Sigmoid colon (tissue), 7 donors: ENCODE measurements around the gene TNFRSF19. TPM values are rescaled to one million over a fixed set of nuclear protein-coding genes. Genes with fewer than 3 reads are reported as not detected.

Experiments used
- DNase-seq: peaks from one replicate; pipeline ENCODE4 v3.0.0-alpha.2; 2019
- H3K27ac ChIP-seq, 4 donors: fragments of 200-600 bp; sonication (generic); one replicate each; pipeline ENCODE4 v1.5.1; 2016 to 2019; ENCODE audit warnings: mild to moderate bottlenecking in 1 of 4
- H3K27me3 ChIP-seq, 3 donors: fragments of 200-600 bp; sonication (generic); one replicate each; pipeline ENCODE4 v1.5.1; 2019; ENCODE audit warnings: mild to moderate bottlenecking in 1 of 3
- H3K36me3 ChIP-seq, 4 donors: fragments of 200-600 bp; sonication (generic); one replicate each; pipeline ENCODE4 v1.5.1; 2016 to 2019
- H3K4me1 ChIP-seq, 4 donors: fragments of 200-600 bp; sonication (generic); one replicate each; pipeline ENCODE4 v1.5.1; 2017 to 2019
- H3K4me3 ChIP-seq, 4 donors: fragments of 200-600 bp; sonication (generic); one replicate each; pipeline ENCODE4 v1.5.1; 2017 to 2019; ENCODE audit warnings: mild to moderate bottlenecking in 2 of 4, moderate library complexity in 1 of 4
- H3K9me3 ChIP-seq, 4 donors: fragments of 200-600 bp in 3 of 4; sonication (generic) in 3 of 4; one replicate each; pipeline versions ENCODE4 v1.5.1 to v1.6.1; 2013 to 2019
- CTCF ChIP-seq, 4 experiments: fragments of 450-650 bp in 3 of 4; fragments of 200-600 bp in 1 of 4; IDR thresholded peaks; one replicate each; pipeline ENCODE4 v1.5.1; 2016 to 2019; ENCODE audit warnings: antibody characterized with exemption in 4 of 4, mild to moderate bottlenecking in 3 of 4, moderate library complexity in 2 of 4
- EP300 ChIP-seq, 4 donors: sonication (generic); formaldehyde crosslinking; IDR thresholded peaks; one replicate each; pipeline ENCODE4 v1.6.1; 2017; ENCODE audit warnings: antibody characterized with exemption in 4 of 4
- POLR2A ChIP-seq, 2 donors: fragments of 450-650 bp; IDR thresholded peaks; one replicate each; pipeline ENCODE4 v1.6.1; 2016; ENCODE audit warnings: antibody characterized with exemption in 2 of 2, mild to moderate bottlenecking in 2 of 2, moderate library complexity in 2 of 2
- POLR2AphosphoS5 ChIP-seq, 4 donors: sonication (generic); formaldehyde crosslinking; IDR thresholded peaks; one replicate each; pipeline ENCODE4 v1.6.1; 2017; ENCODE audit warnings: antibody characterized with exemption in 4 of 4
- WGBS, 2 donors: extraction: QIAGEN DNeasy Blood & Tissue Kit; methylation state at CpG; one replicate each; pipeline ENCODE4 v1.1.7; 2013; 5-methylcytosine and 5-hydroxymethylcytosine counted together
- intact Hi-C: fragments of 100-400 bp; cut with DNase I; formaldehyde crosslinking; loops from one replicate; pipeline ENCODE4 v1.15.1; 2023
- polyA plus RNA-seq, 3 donors: library from polyadenylated mRNA; stranded (reverse); fragments of 200-250 nt; gene quantifications; one replicate each; pipeline ENCODE4 v1.2.3, GENCODE V29; 2013
- total RNA-seq, 4 donors: library from RNA; depleted of rRNA; stranded (reverse); fragments of >200 nt; gene quantifications; one replicate each; pipeline ENCODE4 v1.1.0, GENCODE V29; 2016
- donor health status: healthy with polysubstance abuse.
- donor health status: Bipolar disorder and iron deficiency.
- donor health status: healthy.

Gene TNFRSF19
- total and polyA plus RNA-seq, 7 donors, result 0.60 to 4.2 (median 2.2) TPM; not detected in 1

DNA sequence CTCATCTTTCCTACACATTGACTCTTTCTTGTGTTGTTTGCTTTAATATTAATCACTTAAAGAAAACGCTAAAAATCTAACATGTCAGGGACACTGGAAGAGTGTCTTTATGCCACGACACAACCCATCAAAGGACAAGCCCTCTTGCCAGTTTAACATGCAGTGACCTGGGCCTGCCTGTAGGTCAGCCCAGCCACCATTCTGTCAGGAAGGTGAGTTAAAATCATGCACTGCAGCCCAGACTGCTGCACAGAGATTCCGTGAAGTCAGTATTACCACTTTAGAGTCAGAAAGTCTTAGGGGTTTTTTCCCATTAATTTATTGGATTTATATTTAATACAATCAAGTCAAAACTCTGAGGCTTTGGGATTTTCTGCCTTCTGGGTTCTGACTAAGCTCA lies 58.0 kb downstream of the TNFRSF19 start:
- Histone ChIP-seq H3K4me1 (no peaks in the 10 kb centered on the region), H3K36me3 (no peaks in the 10 kb centered on the region), H3K4me3 (no peak overlapping the region), H3K27ac (no peak overlapping the region), H3K9me3 (no peaks in the 10 kb centered on the region), H3K27me3 (no peaks in the 10 kb centered on the region)
- intact Hi-C loops, result no loop called here
- 75 to 90% methylated on average over 3 of the region's 3 CpGs for WGBS, 2 donors
- no peak for DNase-seq
- TF ChIP-seq EP300 (IDR thresholded peaks at IDR 0.05) (no peak), CTCF (IDR thresholded peaks at IDR 0.05) (no peak), POLR2AphosphoS5 (IDR thresholded peaks at IDR 0.05) (no peak), POLR2A (IDR thresholded peaks at IDR 0.05) (no peak)

DNA sequence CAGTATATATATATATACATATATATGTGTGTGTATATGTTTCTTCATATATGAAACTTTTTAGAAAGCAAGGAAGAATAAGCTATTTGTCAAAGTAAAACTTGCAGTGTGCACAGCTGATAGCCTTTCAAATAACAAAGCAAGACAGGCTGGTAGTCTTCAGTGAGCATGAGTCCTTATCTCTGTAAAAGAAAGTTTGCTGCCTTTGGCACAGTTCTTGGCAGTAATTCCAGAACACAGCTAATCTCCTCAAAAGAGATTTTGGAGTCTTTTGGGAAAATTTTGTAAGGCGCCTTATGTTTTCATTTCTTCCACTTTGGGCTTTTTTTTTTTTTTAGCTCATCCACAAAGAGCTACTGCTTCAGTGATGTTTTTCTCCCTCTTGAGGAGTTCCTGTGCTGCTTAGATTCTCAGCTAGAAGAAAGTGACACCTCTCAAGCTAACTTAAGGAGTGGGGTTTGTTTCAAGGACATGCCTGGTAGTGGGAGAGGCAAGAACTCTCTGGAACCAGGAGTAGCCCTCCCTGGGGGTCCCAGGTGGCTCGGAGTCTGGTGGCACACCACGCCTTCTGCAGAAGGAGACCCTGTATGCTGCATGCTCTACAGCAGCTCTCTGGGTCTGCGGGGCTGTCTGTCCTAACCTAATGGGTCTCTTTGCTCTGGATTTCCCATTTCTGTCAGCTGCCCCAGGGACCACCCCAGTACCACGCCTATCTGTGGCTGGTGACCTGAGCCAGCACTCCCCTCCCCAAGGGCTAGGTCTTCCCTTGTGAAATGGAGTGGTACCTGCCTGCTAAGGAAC lies 58.8 kb downstream of the TNFRSF19 start:
- H3K27me3 ChIP-seq, result no peaks in the 10 kb centered on the region
- DNase-seq, result no peak
- TF ChIP-seq EP300 (IDR thresholded peaks at IDR 0.05) (no peak), CTCF (IDR thresholded peaks at IDR 0.05) (no peak), POLR2A (IDR thresholded peaks at IDR 0.05) (no peak), POLR2AphosphoS5 (IDR thresholded peaks at IDR 0.05) (no peak)
- intact Hi-C loops, result no loop called here
- H3K36me3 ChIP-seq, result no peaks in the 10 kb centered on the region
- no peak overlapping the region for H3K27ac ChIP-seq
- no peaks in the 10 kb centered on the region for H3K9me3 ChIP-seq
- WGBS, 2 donors, result 62 to 88% methylated on average over 5 of the region's 5 CpGs
- H3K4me1 ChIP-seq, result no peaks in the 10 kb centered on the region
- no peak overlapping the region for H3K4me3 ChIP-seq

GRCh38 chr13:23629566-23630272 lies 59.5 kb downstream of the TNFRSF19 start:
- Histone ChIP-seq H3K4me1 (no peaks in the 10 kb centered on the region), H3K27me3 (no peaks in the 10 kb centered on the region), H3K27ac (no peak overlapping the region), H3K36me3 (no peaks in the 10 kb centered on the region), H3K9me3 (no peaks in the 10 kb centered on the region), H3K4me3 (no peak overlapping the region)
- intact Hi-C loops, result no loop called here
- TF ChIP-seq EP300 (IDR thresholded peaks at IDR 0.05) (no peak), POLR2A (IDR thresholded peaks at IDR 0.05) (no peak), POLR2AphosphoS5 (IDR thresholded peaks at IDR 0.05) (no peak), CTCF (IDR thresholded peaks at IDR 0.05) (no peak)
- DNase-seq, result no peak
- 73 to 87% methylated on average over 6 of the region's 6 CpGs for WGBS, 2 donors

- no peak for DNase-seq
- no peaks in the 10 kb centered on the region for H3K27me3 ChIP-seq
- no peak for TF ChIP-seq POLR2AphosphoS5 (IDR thresholded peaks at IDR 0.05)
- TF ChIP-seq CTCF (IDR thresholded peaks at IDR 0.05), result no peak
- no peak for TF ChIP-seq EP300 (IDR thresholded peaks at IDR 0.05)
- TF ChIP-seq POLR2A (IDR thresholded peaks at IDR 0.05), result no peak
- WGBS, 2 donors, result 32 to 56% methylated on average over 5 of the region's 5 CpGs
- no peaks in the 10 kb centered on the region for H3K4me1 ChIP-seq
- H3K9me3 ChIP-seq, result no peaks in the 10 kb centered on the region
- no peaks in the 10 kb centered on the region for H3K36me3 ChIP-seq
- H3K4me3 ChIP-seq, result no peak overlapping the region
- intact Hi-C loops, result no loop called here
- no peak overlapping the region for H3K27ac ChIP-seq
These were observed 60.3 kb downstream of the TNFRSF19 start for GRCh38 chr13:23630349-23631093.
